Fibroblast of skin of left quadriceps (primary cell): ENCODE data around the gene KDM4E.
"Not testable (repeated sequence)": the region's sequence is repeated elsewhere in the genome, so short reads cannot be mapped to it uniquely, and the experiment has no call there.

ENCODE experiments used
- DNase-seq, 2 experiments: peaks; one replicate each; pipeline ENCODE4 v3.0.0-alpha.2; 2013; ENCODE audit warnings: low read depth in 2 of 2

The KDM4E gene

DNA sequence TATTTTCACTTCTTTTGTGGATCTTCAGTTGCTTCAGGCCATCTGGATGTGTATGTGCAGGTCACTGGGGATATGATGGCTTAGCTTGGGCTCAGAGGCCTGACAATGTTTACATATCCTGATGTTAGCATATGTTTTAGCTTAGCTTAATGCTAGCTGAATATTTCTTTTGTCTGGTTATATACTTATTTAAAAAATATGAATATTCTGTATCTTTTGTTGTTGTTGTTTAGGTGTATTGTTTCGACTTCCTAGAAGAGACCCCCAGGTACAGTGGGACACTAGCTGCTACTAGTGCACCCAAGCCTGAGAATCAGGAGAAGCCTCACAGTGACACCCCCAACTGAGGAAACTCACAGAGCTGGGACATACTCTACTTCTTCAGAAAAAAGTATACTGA, at the start of gene KDM4E:
Gene KDM4E, plus strand, starts transcription at position 301 of the 400 bp plus-strand sequence. CDS start 300 bp downstream, outside the sequence.
- no peak for DNase-seq

DNA sequence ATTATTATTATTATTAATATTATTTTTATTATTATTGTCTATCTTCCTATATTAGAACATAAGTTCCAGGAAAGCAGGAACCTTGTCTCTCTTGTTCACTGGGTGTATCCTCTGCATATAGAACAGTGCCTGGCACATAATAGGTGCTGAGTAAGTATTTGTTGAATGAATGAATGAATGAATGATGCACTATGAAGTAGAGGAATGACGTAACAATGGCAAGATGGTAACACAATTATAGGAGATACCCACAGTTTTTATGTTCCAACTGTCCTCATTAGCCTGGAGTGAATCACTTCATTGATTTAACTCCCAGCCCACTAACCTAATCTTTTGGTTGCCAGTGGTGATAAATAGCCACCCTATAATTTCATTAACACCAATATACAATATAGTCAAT, 49.5 kb upstream of the KDM4E start:
- no peak for DNase-seq

DNA sequence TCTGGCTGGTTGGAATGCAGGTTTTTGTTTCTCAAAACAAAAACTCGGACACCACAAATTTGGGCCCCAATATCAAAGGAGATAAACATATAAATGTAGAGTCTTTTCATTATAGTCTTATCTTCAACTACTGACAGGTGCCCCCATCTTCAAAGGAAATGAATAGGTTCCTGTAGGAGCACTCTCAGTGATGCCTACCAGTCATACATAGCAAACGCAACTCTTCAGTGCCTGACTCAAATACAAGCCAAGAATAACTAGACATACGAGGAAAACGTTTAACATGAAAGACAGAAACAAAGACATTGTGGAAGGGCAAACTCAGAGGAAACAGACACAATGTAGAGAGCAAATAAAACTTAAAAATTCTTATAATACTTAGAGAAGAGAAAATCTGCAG, 37.7 kb upstream of the KDM4E start:
- no peak for DNase-seq

DNA sequence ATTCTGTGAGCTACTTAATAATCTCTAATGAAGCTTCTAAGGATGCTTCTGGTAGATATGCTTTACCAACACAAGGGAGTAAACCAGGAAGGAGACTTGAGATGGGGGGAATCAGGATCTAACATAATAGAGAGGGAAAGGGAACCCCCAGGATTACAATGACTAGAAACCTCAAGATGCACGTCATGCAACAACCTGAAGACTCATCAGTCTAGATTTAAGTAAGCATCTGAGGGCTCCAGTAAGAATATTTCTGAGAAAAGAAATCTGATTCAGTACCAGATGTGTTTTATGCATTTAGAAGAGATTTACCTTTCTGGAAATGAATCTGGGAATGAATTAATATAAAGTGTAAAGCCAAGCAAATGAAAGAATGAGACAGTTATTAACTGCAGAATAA, 36.3 kb upstream of the KDM4E start:
- no peak for DNase-seq

DNA sequence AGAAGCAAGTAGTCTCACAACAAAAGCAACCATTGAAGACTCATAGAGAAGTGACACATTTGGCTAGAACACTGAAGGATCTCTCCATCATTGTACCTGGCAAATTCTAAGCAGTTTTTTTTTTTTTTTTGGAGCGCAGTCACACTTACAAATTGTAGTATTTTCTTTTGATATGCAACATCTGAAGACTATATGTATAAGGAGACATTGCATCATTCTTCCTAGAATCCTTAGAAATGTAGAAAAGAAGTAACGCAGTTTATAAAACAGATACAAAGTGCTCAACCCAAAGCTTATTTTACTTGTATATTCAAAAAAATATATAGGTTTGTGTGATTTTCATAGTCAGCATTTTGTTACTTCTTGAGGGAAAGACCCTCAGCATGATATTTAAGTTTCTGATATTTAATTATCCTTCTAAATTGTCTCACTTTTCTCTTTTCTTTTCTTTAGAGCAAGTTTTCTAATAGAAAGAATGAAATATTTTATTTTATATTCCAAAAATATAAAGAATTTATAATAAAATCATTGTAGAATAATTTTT, 31.6 kb upstream of the KDM4E start:
- no peak for DNase-seq

DNA sequence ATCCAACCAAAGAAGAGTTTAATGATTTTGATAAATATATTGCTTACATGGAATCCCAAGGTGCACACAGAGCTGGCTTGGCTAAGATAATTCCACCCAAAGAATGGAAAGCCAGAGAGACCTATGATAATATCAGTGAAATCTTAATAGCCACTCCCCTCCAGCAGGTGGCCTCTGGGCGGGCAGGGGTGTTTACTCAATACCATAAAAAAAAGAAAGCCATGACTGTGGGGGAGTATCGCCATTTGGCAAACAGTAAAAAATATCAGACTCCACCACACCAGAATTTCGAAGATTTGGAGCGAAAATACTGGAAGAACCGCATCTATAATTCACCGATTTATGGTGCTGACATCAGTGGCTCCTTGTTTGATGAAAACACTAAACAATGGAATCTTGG, 27.6 kb upstream of the KDM4E start:
- no peak for DNase-seq

DNA sequence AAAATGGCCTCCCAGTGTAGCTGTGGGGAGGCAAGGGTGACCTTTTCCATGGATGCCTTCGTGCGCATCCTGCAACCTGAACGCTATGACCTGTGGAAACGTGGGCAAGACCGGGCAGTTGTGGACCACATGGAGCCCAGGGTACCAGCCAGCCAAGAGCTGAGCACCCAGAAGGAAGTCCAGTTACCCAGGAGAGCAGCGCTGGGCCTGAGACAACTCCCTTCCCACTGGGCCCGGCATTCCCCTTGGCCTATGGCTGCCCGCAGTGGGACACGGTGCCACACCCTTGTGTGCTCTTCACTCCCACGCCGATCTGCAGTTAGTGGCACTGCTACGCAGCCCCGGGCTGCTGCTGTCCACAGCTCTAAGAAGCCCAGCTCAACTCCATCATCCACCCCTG, 26.8 kb upstream of the KDM4E start:
- no peak for DNase-seq

DNA sequence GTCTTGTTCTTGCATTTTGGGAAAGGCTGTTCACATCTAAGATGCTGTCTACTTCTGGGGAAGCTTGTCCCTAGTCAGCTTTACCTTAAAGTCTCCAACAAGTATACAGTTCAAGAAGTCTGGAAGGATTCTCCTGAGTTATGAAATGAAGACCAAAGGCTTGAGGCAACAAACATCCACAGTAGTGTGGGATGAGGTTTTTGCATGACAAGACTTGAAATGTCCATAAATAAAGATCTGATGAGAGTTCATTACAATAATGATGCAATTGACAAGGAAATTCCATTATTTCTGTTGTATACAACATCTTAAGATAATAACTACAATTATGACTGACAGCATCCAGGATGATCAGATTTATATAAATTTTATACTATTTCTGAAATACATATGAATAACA, 21.3 kb upstream of the KDM4E start:
- no peak for DNase-seq

DNA sequence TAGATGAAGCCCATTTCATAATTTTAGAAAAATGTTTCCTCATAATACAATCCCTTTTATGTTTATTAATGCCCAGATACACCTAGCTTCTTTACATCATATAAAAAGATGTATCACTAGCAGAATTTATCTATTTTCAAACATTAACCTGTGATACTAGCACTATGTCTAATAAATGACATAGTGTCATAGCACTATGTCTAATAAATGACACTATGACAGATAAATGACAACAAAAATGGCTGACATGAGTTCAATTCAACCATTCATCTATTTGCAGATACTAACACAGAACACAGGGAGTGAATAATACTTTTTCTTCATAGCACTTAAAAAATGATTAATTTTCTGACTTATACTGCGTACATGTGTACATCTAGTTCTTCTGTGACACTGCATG, 19.4 kb upstream of the KDM4E start:
- no peak for DNase-seq

DNA sequence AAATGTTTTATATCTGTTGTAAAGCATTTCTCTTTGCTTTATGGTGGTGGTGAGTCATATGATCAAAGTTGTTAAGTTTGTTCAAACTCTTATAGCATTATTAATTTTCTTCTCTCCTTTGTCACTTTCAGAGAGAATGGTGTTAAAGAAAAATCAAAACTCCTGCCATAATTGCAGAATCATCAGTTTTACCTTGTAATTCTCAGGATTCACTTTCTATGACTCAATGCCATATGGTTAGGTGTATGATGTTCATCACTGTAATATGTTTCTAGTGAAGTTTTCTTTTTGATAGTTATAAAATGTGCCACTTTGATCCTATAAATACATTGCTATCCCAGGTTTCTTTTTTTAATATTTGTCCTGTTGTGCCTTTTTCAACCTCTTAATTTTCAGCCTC, 13.7 kb upstream of the KDM4E start:
- DNase-seq, result no peak

DNA sequence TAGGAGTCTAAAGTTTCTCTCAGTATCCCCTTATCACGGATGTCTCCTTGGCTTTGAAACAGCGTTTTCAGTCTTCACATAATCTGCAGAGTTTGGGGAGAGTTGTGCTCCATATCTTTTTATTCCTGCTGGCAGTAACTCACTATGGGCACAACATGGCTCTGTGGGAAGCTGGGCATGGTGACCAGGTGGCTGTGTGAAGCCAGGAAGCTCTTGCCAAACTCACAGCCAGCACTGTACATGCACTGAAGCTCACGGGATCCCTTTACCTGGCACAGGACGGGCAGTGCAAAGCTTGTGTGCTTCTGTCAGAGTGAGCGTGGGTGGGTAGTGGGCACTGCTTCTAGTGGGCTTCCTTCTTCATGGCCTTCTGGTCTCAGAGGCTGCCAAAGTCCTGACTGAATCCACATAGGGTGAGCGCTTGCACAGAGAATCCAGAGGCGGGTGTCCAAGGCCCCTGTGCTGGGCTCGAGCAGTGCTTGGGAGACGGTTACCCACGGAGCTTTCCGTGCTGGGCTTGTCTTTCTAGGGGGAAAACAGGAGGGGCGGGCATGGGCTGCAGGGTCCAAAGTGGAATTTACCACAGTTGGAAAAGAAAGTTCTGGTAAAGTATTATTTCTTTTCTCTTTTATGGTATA, 10.8 kb upstream of the KDM4E start:
- DNase-seq, result no peak

DNA sequence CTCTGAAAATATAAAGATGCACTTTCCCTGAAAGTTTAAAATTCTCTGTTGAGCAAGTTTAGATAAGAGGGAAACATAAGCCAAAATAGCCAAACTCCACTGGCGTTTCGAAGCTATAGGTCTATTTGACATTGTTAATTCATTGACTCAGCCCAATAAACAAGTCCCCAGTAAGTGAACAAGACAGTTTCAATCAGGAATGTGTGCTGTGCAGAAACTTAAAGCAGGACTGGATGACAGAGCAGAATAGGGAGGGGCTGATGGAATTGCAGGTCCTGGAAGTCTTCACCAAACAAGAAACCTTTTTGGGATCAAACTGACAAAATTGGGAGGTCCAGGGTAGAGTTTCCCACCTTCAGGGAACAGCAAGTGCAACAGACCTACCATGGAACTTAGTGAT, 8.9 kb upstream of the KDM4E start:
- DNase-seq, result no peak

DNA sequence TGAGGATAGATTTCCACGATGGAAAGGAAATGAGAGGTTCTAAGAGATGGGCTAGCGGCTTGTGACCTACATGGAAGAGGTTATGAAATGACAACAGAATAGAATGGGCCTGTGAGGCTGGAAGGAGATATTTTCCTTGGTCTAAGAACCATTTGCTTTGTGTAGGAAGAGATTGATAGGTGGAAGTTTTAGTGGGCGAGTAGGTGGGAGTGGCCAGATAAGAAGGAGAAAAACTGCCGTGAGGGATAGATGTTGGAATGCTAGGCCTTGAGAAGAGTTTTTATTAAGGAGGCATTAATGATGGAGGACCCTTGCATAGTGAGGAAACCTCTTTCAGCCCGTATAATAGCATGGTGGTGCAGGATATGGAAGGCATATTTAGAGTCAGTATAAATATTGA, 3.6 kb upstream of the KDM4E start:
- DNase-seq, result not testable (repeated sequence)

DNA sequence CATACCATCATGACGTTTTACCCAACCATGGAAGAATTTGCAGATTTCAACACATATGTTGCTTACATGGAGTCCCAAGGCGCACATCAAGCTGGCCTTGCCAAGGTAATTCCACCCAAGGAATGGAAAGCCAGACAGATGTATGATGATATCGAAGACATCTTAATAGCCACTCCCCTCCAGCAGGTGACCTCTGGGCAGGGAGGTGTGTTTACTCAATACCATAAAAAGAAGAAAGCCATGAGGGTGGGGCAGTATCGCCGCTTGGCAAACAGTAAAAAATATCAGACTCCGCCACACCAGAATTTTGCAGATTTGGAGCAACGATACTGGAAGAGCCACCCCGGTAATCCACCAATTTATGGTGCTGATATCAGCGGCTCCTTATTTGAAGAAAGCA, 536 bp downstream of the KDM4E start:
- DNase-seq, result not testable (repeated sequence)

DNA sequence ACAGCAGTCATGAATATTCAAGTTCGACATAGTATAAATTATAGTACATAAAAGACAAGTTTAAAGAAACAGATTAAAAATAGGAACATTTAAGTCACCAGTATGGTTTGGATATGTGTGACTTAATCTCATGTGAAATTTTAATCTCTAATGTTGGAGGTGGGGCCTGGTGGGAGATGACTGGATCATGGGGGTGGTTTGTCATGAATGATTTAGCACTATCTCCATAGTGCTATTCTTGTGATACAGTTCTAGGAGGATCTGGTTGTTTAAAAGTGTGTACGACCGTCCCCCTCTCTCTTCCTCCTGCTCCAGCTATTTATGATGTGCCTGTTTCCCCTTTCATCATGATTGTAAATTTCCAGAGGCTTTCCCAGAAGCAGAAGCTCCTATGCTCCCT, 3.3 kb downstream of the KDM4E start:
- no peak for DNase-seq

DNA sequence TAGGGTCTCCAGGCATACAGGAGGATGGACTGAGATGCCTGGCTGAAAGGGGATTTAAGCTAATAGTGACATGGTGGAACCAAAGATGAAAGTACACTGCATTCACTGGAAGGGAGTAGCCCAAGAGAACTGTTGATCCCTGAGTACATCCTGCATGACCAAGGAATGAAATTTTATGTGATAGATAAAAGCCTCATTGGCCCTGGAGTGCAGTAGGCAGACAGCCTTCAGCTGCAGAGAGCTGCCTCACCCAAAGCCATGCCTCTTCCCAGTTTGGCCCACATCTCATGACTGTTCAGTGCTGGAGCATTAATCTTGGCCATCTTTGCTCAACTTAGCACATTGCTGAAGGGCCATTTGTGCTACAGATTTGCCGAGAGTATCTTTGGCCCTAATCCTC, 8.0 kb downstream of the KDM4E start:
- no peak for DNase-seq

DNA sequence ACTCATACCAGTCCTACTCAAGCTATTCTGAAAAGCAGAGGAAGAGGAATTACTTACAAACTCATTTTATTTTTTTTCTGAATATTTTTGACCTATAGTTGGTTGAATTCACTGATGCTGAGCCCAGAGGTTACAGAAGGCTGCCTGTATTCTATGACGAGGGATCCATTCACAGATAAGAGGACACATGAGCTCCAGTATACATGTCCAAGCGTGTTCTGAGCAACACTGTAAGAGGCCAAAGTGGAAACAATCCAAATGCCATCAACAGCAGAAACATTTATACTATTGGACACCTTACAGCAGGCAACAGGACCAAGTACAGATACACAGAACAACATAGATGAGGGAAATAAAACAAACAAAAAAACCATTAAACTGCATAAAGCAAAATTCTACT, 10.3 kb downstream of the KDM4E start:
- no peak for DNase-seq

DNA sequence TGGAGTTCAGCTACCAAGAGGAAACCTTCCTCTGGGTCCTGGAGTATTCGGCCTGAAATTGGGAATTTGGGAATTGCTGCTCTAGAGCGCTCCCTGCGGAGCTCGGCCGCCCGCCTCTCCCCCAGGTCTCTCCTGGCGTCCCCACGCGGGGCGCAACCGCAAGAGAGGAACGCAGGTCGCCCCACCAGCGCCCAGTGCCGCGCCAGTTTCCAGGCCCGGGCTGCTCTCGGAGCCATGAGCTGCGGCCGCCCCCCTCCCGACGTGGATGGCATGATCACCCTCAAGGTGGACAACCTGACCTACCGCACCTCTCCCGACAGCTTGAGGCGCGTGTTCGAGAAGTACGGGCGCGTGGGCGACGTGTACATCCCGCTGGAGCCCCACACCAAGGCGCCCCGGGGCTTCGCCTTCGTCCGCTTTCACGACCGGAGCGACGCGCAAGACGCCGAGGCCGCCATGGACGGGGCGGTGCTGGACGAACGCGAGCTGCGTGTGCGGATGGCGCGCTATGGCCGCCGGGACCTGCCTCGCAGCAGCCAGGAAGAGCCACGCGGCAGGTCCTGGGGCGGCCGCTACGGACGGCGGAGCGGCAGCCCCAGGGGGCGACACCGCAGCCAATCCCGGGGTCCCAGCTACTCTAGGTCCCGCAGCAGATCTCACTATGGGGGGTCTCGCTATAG, 12.4 kb downstream of the KDM4E start:
- DNase-seq, result not testable (repeated sequence)

DNA sequence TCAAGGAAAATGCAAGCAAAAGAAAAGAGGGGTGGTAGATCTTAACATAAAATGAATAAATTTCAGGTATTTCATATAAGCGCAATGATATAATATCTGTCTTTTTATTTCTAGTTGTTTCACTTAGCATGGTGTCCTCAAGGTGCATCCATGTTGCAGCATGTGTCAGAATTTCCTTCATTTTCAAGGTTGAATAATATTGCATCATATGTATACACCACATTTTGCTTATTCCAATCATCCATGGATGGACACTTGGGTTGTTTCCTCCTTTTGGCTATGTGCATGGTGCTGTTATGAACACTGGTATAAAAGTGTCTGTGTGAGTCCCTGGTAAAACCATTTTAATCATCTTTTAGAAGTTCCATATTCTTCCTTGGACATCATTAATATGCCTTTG, 17.2 kb downstream of the KDM4E start:
- no peak for DNase-seq

DNA sequence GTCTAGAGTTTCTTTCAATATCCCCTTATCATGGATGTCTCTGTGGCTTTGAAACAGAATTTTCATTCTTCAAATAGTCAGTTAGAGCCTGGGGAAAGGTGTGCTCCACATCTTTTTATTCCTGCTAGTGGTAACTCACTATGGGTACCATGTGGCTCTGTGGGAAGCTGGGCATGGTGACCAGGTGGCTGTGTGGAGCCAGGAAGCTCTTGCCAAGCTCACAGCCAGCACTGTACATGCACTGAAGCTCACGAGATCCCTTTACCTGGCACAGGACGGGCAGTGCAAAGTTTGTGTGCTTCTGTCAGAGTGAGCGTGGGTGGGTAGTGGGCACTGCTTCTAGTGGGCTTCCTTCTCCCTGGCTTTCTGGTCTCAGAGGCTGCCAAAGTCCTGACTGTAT, 17.8 kb downstream of the KDM4E start:
- no peak for DNase-seq

DNA sequence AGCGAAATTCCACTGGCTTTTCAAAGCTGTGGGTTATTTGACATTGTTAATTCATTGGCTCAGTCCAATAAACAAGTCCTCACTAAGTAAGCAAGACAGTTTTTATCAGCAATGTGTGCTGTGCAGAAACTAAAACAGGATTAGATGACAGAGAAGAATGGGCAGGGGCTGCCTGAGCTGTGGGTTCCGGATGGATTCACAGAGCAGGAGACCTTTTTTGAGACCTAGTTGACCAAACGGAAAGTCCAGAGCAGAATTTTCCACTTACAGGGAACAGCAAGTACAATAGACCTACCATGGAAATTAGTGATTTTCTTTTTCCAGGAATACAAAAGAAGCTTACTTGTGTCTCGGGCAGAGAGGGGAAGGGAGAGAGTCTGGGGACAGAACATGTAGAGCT, 19.0 kb downstream of the KDM4E start:
- DNase-seq, result no peak

DNA sequence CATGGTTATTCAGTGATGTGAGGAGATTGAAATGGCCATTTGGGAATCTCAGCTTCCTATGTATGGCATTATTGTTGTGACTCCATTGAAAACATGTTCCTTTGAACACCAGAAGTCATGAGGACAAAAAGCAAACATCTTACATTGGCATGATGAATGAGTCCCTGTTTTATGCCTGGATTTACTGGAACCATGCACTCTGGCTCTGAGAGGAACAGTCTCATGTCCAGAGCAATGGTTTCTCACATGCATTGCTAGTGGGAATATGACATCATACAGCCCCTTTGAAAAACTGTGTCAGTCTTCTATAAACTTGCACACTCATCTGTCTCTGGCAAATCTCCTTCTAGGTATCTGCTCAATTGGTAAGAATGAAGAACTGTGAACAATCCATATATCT, 20.8 kb downstream of the KDM4E start:
- no peak for DNase-seq

DNA sequence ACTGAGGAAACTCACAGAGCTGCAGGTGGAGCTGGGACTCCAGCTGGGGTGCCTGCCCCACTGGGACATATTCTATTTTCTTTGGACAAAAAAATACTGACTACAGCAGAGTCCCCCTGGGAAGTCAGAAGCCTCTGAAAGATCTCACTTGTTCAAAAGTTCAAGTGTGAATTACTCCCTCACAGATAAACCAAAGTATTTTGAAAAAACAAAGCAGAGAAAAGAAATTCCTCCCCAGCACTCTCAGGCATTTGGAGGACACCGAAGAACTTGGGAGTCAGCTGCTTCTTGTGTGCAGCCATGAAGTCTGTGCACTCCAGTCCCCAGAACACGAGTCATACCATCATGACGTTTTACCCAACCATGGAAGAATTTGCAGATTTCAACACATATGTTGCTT, 24.1 kb downstream of the KDM4E start, which contains the start of gene KDM4F:
Gene KDM4F, plus strand, starts transcription at position 301 of the 400 bp plus-strand sequence.
- not testable (repeated sequence) for DNase-seq
